Neural cell (in vitro differentiated cells): ENCODE measurements around the gene ARHGAP10. TPM values are rescaled to one million over a fixed set of nuclear protein-coding genes. Genes with fewer than 3 reads are reported as not detected.

ENCODE experiments used
- H2AFZ ChIP-seq: fragments of 200-600, 300-800 bp; sonication (generic), shearing (Covaris generic); 2 replicates; pipeline ENCODE4 v1.6.0; 2014; ENCODE audit warnings: low read depth, mild to moderate bottlenecking, antibody characterized with exemption, low read length, moderate library complexity
- H3F3A ChIP-seq: fragments of 200-600 bp; shearing (Covaris generic); 2 replicates; pipeline ENCODE4 v1.6.1; 2016; ENCODE audit warnings: mild to moderate bottlenecking, moderate library complexity, mixed read lengths, antibody characterized with exemption, low read length; ENCODE audit not compliant: insufficient read depth, poor library complexity, severe bottlenecking
- H3K27ac ChIP-seq: fragments of 200-600, 300-800 bp; sonication (generic), shearing (Covaris generic); 2 replicates; pipeline ENCODE4 v1.5.1; 2014; ENCODE audit warnings: mild to moderate bottlenecking, low read length, moderate library complexity
- H3K27me3 ChIP-seq: fragments of 300-800, 200-600 bp; sonication (generic), shearing (Covaris generic); 2 replicates; pipeline ENCODE4 v1.6.0; 2014; ENCODE audit warnings: mild to moderate bottlenecking, low read depth, low read length, moderate library complexity; ENCODE audit not compliant: insufficient read depth
- H3K36me3 ChIP-seq: fragments of 300-800, 200-600 bp; sonication (generic), shearing (Covaris generic); 2 replicates; pipeline ENCODE4 v1.5.1; 2014; ENCODE audit warnings: mild to moderate bottlenecking, antibody characterized with exemption, low read length, moderate library complexity; ENCODE audit not compliant: insufficient read depth
- H3K4me2 ChIP-seq: fragments of 300-800, 200-600 bp; sonication (generic), shearing (Covaris generic); 2 replicates; pipeline ENCODE4 v1.6.0; 2014; ENCODE audit warnings: mild to moderate bottlenecking, low read length
- H3K4me3 ChIP-seq: fragments of 300-800, 200-600 bp; sonication (generic), shearing (Covaris generic); 2 replicates; pipeline ENCODE4 v1.5.1; 2014; ENCODE audit warnings: mild to moderate bottlenecking, low read length, moderate library complexity
- H3K79me2 ChIP-seq: fragments of 200-600 bp; shearing (Covaris generic); replicated peaks from 2 replicates; pipeline ENCODE4 v1.6.0; 2014; ENCODE audit warnings: mild to moderate bottlenecking, low read length, moderate library complexity; ENCODE audit not compliant: insufficient read depth
- H3K9ac ChIP-seq: fragments of 300-800, 200-600 bp; sonication (generic), shearing (Covaris generic); 2 replicates; pipeline ENCODE4 v1.6.1; 2016; ENCODE audit warnings: mild to moderate bottlenecking, low read length, mixed read lengths
- H3K9me2 ChIP-seq: fragments of 200-600 bp; shearing (Covaris generic); 2 replicates; pipeline ENCODE4 v1.6.1; 2016; ENCODE audit warnings: mild to moderate bottlenecking, low read length, mixed read lengths; ENCODE audit not compliant: insufficient read depth
- H3K9me3 ChIP-seq: fragments of 200-600, 300-800 bp; sonication (generic), shearing (Covaris generic); 2 replicates; pipeline ENCODE4 v1.6.1; 2016; ENCODE audit warnings: mild to moderate bottlenecking, mixed run types, low read length, moderate library complexity, mixed read lengths
- H4K20me1 ChIP-seq: fragments of 200-600 bp; shearing (Covaris generic); 2 replicates; pipeline ENCODE4 v1.6.1; 2016; ENCODE audit warnings: mild to moderate bottlenecking, mixed run types; ENCODE audit not compliant: insufficient read depth
- EP300 ChIP-seq: fragments of 450-650 bp; conservative IDR thresholded peaks from 2 replicates; pipeline ENCODE4 v1.6.1; 2014; ENCODE audit warnings: antibody characterized with exemption, mild to moderate bottlenecking, moderate library complexity; ENCODE audit not compliant: poor library complexity, severe bottlenecking
- EZH2 ChIP-seq: fragments of 200-600, 300-800 bp; shearing (Covaris generic), sonication (generic); IDR thresholded peaks from 2 replicates; pipeline ENCODE4 v1.6.1; 2014; ENCODE audit warnings: antibody characterized with exemption, low read length, borderline replicate concordance, mild to moderate bottlenecking; ENCODE audit not compliant: insufficient read depth, poor library complexity, severe bottlenecking
- MXI1 ChIP-seq: fragments of 450-650 bp; conservative IDR thresholded peaks from 2 replicates; pipeline ENCODE4 v1.6.1; 2014; ENCODE audit warnings: antibody characterized with exemption, mild to moderate bottlenecking; ENCODE audit not compliant: poor library complexity, severe bottlenecking
- POLR2AphosphoS5 ChIP-seq: IDR thresholded peaks from 2 replicates; pipeline ENCODE4 v1.6.1; 2012
- RAD21 ChIP-seq: fragments of 450-650 bp; conservative IDR thresholded peaks from 2 replicates; pipeline ENCODE4 v1.6.1; 2014; ENCODE audit warnings: antibody characterized with exemption, mild to moderate bottlenecking, moderate library complexity
- SMC3 ChIP-seq: fragments of 450-650 bp; conservative IDR thresholded peaks from 2 replicates; pipeline ENCODE4 v1.6.1; 2014; ENCODE audit warnings: antibody characterized with exemption, mild to moderate bottlenecking, moderate library complexity; ENCODE audit not compliant: poor library complexity
- TAF1 ChIP-seq: IDR thresholded peaks from 2 replicates; pipeline ENCODE4 v1.6.1; 2012; ENCODE audit warnings: low read depth
- polyA plus RNA-seq: library from polyadenylated mRNA; depleted of rRNA; stranded (reverse); fragments of >200 nt; gene quantifications from 2 replicates; pipeline ENCODE4 v1.2.3, GENCODE V29; 2014
- TF ChIP-seq, protein P1 (sequence below): IDR thresholded peaks from 2 replicates; pipeline ENCODE4 v1.6.1; 2012; ENCODE audit warnings: borderline replicate concordance
- TF ChIP-seq, protein P2 (sequence below): fragments of 450-650 bp; IDR thresholded peaks from 2 replicates; pipeline ENCODE4 v1.5.1; 2014; ENCODE audit warnings: antibody characterized with exemption, mild to moderate bottlenecking, moderate library complexity; ENCODE audit not compliant: poor library complexity, severe bottlenecking

The ARHGAP10 gene
- polyA plus RNA-seq, 1 donor from 2014 or later, result 1.2 TPM

DNA sequence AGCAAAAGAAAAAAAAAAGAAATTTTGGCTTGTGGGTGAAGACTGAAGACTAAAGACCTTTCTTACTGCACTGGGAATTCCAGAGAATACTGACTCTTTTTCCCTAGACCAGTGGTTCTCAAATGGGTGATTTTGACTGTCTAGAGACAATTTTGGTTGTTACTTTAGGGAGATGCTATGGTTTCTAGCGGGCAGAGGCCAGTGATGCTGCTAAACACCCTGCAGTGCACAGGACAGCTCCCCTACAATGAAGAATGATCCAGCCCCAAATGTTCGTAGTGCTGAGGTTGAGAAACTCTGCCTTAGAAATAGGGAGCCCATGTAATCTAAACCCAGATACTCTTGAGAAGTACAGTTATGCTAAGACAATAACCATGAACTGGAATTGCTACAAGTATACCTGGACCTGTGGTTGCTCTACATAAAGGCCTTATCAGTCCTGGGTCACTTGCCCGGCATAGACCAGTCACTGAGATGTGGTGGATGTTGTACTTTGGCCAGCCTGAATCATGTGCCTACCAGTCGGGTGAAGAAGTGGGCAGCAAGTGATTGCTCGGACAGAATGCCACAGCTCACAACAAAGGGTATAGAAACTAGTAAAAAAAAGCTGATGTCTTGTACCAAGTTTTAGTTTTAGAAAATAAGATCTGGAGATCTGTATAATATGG, 16.0 kb downstream of the ARHGAP10 start:
- H3K9me2 ChIP-seq, result no peaks in the 10 kb centered on the region
- no peak overlapping the region for H2AFZ ChIP-seq
- no peak overlapping the region for H3K4me3 ChIP-seq
- no peak overlapping the region for H3K4me2 ChIP-seq
- H4K20me1 ChIP-seq, result no peaks in the 10 kb centered on the region
- no peak overlapping the region for H3K9ac ChIP-seq
- H3K79me2 ChIP-seq, result no peaks in the 10 kb centered on the region
- no peaks in the 10 kb centered on the region for H3K27me3 ChIP-seq
- no peak overlapping the region for H3K27ac ChIP-seq
- no peaks in the 10 kb centered on the region for H3K36me3 ChIP-seq
- TF ChIP-seq, protein P1, sequence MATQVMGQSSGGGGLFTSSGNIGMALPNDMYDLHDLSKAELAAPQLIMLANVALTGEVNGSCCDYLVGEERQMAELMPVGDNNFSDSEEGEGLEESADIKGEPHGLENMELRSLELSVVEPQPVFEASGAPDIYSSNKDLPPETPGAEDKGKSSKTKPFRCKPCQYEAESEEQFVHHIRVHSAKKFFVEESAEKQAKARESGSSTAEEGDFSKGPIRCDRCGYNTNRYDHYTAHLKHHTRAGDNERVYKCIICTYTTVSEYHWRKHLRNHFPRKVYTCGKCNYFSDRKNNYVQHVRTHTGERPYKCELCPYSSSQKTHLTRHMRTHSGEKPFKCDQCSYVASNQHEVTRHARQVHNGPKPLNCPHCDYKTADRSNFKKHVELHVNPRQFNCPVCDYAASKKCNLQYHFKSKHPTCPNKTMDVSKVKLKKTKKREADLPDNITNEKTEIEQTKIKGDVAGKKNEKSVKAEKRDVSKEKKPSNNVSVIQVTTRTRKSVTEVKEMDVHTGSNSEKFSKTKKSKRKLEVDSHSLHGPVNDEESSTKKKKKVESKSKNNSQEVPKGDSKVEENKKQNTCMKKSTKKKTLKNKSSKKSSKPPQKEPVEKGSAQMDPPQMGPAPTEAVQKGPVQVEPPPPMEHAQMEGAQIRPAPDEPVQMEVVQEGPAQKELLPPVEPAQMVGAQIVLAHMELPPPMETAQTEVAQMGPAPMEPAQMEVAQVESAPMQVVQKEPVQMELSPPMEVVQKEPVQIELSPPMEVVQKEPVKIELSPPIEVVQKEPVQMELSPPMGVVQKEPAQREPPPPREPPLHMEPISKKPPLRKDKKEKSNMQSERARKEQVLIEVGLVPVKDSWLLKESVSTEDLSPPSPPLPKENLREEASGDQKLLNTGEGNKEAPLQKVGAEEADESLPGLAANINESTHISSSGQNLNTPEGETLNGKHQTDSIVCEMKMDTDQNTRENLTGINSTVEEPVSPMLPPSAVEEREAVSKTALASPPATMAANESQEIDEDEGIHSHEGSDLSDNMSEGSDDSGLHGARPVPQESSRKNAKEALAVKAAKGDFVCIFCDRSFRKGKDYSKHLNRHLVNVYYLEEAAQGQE, result no peak
- no peak for TF ChIP-seq POLR2AphosphoS5
- no peak for TF ChIP-seq EP300
- no peak for TF ChIP-seq RAD21
- no peak for TF ChIP-seq TAF1
- TF ChIP-seq EZH2, result no peak
- TF ChIP-seq, protein P2, sequence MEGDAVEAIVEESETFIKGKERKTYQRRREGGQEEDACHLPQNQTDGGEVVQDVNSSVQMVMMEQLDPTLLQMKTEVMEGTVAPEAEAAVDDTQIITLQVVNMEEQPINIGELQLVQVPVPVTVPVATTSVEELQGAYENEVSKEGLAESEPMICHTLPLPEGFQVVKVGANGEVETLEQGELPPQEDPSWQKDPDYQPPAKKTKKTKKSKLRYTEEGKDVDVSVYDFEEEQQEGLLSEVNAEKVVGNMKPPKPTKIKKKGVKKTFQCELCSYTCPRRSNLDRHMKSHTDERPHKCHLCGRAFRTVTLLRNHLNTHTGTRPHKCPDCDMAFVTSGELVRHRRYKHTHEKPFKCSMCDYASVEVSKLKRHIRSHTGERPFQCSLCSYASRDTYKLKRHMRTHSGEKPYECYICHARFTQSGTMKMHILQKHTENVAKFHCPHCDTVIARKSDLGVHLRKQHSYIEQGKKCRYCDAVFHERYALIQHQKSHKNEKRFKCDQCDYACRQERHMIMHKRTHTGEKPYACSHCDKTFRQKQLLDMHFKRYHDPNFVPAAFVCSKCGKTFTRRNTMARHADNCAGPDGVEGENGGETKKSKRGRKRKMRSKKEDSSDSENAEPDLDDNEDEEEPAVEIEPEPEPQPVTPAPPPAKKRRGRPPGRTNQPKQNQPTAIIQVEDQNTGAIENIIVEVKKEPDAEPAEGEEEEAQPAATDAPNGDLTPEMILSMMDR, result no peak
- no peak for TF ChIP-seq SMC3
- TF ChIP-seq MXI1, result no peak
- no peaks in the 10 kb centered on the region for H3K9me3 ChIP-seq
- H3F3A ChIP-seq, result no peaks in the 10 kb centered on the region

DNA sequence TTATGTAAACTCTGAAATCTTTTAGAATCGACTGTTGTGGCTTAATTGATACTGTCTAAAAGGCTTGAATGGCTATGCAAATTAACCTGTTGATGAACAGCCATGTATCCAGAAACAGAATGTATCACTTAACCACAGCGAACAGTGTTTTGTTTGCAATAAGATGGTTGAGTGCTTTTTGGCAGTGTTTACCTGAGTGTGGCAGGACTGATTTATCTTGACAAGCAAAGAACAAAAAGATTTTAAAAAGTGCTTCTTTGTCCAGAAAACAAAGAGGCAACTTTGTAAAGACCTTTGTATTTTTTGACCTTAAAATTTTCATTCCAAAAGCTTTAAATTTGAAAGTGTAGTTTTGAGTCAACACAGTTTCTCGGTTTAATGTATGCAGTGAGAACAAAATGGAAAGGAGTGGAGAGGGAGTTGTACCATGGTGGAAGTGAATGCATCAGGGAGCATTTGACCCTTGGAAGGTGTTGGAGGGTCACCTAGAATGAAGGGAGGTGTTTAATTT, 18.0 kb downstream of the ARHGAP10 start:
- Histone ChIP-seq H3K4me3 (no peak overlapping the region), H3K9ac (no peak overlapping the region), H3K27ac (no peak overlapping the region), H3K27me3 (no peaks in the 10 kb centered on the region), H4K20me1 (no peaks in the 10 kb centered on the region), H3K36me3 (no peaks in the 10 kb centered on the region), H2AFZ (no peak overlapping the region), H3K4me2 (no peak overlapping the region), H3K9me3 (no peaks in the 10 kb centered on the region), H3K9me2 (no peaks in the 10 kb centered on the region), H3F3A (no peaks in the 10 kb centered on the region), H3K79me2 (no peaks in the 10 kb centered on the region)
- TF ChIP-seq POLR2AphosphoS5 (no peak), EP300 (no peak), TAF1 (no peak), EZH2 (no peak), RAD21 (no peak), SMC3 (no peak), MXI1 (no peak)
- TF ChIP-seq, protein P1, result no peak
- TF ChIP-seq, protein P2, result no peak
